HT-29 (cell line): ENCODE results near the gene LRRC56. TPM values are rescaled to one million over a fixed set of nuclear protein-coding genes. Genes with fewer than 3 reads are reported as not detected.

ENCODE experiments used
- DNase-seq: peaks from one replicate; pipeline ENCODE4 v3.0.0-alpha.2; 2015; ENCODE audit warnings: low spot score
- total RNA-seq: library from RNA; depleted of rRNA; stranded (reverse); fragments of >200 nt; shearing (Covaris generic); gene quantifications from 2 replicates; pipeline ENCODE4 v1.2.3, GENCODE V29; 2014; rRNA removed

The LRRC56 gene, protein sequence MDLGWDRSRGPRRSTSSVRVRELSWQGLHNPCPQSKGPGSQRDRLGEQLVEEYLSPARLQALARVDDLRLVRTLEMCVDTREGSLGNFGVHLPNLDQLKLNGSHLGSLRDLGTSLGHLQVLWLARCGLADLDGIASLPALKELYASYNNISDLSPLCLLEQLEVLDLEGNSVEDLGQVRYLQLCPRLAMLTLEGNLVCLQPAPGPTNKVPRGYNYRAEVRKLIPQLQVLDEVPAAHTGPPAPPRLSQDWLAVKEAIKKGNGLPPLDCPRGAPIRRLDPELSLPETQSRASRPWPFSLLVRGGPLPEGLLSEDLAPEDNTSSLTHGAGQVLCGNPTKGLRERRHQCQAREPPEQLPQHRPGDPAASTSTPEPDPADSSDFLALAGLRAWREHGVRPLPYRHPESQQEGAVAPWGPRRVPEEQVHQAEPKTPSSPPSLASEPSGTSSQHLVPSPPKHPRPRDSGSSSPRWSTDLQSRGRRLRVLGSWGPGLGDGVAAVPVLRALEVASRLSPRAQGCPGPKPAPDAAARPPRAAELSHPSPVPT
- 8.1 and 10.0 TPM in 2 replicates for total RNA-seq

DNA sequence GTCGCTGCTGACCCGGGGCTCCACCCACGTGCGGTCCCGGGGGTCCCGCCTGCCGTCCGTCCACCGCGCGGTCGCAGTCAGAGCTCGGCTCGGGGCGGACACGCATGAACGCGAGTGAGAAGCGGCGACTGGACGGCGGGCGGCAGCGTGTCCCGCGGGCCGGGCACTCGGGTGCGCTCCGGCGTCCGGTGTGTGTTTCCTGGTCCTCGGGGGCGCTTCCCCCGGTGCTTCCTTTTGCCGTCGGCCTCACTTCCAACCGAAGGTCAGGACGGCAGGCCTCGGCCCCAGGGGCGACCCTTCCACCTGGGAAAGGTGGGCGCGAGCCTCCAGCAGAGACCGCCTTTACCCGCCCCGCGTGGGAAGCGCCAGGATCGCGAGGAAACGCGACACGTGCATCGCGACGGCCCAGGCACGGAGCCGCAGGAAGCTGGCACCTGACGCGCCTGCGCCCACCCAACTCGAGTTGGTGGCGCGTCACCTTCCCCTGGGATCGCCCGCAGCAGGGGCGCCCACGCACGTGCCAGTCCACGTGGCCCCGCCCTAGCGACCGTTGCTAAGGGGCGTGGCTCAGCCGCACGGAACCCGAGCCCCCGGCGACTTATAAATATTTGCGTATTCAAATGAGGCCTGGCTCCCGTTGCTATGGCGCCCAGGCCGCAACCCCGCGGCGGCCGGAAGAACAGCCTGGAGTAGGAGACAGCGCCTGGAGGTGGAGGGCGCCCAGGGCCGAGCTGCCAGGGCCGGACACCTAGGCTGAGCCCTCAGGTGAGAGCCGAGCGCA lies at the start of gene LRRC56:
Gene LRRC56, plus strand, starts transcription at position 687 of the 781 bp plus-strand sequence. CDS start 3,158 bp downstream, outside the sequence.
- peak; percentile 96 for DNase-seq

DNA sequence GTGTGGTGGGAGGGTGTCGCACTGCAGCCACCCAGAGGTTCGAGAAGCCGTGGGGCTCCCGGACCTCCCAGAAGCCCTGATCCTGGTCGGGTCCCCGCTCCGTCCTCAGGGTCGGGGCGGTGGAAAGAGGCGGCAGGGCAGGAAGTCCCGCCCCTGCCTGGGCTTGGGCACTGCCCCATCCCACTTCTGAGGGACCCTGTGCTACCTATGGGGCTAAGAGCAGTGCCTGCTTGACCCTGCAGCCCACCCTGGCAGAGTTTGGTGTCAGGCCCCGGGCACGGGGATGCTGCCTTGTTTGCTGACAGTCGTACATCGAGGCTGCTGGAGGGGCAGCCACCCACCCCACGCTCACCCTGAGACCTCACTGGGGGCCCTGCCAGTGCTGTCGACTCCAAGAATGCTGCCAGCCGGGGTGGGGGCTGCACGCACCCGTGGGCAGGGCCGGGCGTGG lies 49.7 kb upstream of the LRRC56 start:
- DNase-seq, result no peak

DNA sequence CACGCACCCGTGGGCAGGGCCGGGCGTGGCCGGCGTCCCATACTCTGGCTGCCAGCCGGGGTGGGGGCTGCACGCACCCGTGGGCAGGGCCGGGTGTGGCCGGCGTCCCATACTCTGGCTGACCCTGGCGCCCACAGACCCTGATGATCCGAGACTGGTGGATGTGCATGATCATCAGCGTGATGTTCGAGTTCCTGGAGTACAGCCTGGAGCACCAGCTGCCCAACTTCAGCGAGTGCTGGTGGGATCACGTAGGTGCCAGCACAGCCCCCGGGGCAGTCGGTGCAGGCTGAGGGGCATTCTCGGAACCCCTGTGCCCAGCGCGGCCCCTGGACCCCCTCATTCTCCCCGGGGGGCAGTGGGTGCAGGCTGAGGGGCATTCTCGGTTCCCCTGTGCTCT lies 49.3 kb upstream of the LRRC56 start:
- no peak for DNase-seq

DNA sequence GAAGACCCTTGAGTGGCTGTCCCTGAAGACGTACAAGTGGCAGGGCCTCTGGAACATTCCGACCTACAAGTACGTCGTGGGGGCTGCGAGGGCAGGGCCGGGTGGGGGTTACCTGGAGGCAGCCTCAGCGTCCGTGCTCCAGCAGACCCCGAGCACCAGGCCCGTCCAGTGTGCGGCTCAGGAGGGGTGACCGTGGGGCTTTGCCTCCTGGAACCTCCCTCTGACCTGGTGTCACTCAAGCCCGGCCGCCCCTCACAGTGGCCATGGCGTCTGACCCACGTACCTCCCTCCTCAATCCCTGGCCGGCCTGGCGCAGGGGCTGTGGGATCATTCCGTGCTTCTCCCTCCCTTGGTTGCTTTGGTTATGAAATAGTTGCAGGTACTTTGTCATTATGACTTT lies 48.7 kb upstream of the LRRC56 start:
- DNase-seq, result no peak

DNA sequence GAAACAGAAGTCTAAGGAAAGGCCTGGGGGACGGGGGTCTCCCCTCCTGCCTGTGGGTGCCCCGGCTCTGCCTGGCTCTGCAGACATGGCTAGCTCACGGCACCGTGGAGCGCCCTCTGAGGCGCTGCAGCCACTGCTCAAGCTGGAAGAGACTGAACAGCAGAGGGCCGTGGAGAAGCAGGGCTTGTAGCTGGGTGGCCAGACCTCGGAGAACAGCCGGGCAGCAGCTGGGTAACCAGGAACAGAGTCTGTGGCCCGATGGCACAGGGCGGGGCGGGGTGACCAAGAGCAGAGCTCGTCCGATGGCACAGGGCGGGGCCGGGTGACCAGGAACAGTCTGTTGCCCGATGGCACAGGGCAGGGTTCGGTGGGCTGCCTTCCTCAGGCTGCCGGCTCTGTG lies 48.3 kb upstream of the LRRC56 start:
- peak; percentile 46 for DNase-seq

DNA sequence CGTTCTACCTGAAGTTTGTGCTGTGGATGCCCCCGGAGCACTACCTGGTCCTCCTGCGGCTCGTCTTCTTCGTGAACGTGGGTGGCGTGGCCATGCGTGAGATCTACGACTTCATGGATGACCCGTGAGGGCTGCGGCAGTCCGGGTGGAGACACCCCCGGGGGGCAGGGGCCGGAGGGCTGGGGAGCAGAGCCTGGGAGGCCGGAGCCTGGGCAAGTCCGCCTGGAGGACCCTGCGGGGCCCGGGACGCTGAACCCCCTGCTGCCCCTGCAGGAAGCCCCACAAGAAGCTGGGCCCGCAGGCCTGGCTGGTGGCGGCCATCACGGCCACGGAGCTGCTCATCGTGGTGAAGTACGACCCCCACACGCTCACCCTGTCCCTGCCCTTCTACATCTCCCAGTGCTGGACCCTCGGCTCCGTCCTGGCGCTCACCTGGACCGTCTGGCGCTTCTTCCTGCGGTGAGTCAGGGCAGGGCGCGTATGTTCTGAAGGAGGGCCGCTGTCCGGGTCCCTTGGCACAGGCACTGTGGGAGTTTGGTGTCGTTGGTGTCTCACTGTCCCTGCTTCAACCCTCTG lies 47.6 kb upstream of the LRRC56 start:
- DNase-seq, result no peak

DNA sequence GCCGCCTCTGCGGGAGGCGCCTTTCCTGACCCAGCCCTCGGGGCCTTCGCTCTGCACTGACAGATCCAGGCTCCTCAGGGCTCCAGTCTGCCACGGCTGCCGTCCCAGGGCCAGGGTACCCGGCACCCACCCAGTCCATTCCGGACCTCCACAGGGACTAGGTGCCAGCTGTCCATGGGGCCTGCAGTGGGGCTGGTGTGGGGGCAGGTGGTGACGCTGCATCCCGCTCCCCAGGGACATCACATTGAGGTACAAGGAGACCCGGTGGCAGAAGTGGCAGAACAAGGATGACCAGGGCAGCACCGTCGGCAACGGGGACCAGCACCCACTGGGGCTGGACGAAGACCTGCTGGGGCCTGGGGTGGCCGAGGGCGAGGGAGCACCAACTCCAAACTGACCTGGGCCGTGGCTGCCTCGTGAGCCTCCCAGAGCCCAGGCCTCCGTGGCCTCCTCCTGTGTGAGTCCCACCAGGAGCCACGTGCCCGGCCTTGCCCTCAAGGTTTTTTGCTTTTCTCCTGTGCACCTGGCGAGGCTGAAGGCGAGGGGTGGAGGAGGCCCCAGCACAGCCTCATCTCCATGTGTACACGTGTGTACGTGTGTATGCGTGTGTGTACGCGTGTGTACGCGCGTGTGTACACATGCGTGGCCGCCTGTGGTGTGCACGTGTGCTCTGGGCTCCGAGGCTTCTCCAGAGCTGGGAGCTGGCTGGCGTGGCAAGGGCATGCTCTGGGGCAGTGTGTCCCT lies 47.0 kb upstream of the LRRC56 start:
- no peak for DNase-seq

DNA sequence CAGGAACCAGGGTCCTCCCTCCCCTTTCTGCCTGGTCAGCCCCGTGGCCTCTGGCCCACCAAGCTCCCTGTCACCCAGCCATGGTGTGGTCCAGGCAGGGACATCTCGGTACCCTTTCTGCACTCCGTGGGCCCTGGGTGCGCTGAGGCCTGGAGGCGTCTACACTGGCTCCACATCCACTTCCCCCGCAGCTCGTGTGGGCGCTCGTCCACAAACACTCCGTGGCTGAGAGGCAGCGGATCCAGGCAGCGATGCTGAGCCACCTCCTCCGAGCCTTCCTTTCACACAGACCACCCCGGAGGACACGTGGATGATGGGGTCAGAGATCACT lies 46.4 kb upstream of the LRRC56 start:
- DNase-seq, result no peak

DNA sequence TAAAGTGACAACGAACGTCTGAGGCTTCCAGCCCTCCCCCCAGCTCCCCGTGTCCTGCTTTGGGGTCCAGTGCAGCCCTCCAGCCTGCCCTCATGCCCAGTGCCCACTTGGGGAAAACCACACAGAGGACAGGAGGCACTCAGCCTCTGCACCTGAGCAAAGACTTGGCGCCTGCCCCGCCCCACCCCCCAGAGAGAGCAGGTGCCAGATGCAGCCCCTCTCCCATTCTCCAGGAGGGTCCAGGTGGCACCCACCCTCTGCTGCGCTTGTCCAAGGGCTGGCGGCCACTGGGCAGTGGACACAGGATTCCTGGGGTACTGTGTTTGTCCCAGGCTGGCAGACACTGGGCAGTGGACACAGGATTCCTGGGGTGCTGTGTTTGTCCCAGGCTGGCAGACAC lies 46.0 kb upstream of the LRRC56 start:
- DNase-seq, result no peak

DNA sequence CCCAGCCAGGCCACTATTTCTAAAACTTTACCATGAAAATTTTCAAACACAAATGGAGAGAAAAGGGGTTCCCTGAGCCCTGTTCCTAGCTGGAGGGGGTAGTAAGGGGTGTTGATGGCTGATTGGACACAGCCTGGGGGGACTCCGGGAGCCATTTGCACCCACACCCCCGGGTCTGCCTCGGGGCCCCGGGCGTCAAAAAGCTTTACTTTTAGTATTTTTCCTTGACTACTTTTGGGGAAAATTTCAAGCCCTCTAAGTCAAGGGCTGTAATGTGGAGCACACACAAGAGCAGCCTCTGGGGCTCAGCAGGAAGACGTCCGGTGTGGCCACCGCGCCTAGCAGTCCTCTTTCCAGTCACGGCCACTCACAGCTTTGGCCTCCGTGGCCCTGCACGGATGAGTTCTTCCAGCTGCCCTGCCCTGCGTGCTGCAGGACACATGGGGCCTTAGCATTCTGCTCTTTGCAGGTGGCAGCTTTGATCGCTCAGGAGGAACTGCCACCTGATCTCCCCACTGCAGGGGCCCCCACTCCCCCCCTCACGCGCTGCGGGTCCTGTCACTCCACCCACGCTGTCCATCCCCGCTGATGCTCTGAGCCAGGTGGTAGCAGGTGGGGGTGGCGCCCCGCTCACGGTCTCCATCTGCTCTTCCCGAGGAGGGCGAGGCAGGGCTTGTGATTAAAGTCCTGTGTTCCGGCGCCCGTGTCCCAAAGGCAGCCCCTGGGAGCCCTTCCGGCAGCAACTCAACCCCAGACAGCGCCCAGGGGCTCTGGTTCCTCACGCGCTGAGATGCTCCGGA lies 44.7 kb upstream of the LRRC56 start:
- no peak for DNase-seq

DNA sequence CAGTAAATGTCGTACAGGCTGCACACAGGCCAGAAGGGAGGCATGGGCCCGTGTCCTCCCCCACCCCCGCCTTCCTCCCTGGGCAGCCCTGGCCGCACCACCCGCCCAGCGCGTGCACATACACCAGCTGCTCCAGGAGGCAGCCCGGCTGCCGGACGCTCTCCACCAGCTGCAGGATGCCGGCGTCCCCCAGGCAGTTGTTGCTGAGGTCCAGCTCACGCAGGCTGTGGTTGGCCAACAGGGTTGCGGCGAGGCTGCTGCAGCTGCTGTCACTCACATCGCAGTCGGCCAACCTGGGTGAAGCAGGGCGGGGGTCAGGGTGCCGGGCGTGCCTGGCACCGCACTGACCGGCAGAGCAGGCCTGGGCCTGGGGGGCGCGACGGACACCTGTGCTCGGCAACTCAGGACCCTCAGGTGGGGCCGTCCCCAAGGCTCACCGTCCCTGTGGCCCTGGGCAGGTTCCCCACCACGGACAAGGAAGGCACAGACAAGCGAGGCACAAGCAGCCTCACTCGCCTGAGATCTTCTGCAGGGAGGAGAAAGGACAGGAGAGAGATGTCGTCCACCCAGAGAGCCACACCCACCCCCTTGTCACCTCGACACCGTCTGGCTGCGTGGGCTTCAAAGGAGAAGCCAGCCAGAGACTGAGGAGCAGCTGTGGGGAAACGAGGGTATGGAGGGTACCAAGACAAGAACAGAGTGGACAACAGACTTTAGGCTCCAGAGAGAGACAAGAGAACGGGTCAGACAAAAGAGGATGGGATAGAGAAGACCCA lies 42.4 kb upstream of the LRRC56 start:
- no peak for DNase-seq

DNA sequence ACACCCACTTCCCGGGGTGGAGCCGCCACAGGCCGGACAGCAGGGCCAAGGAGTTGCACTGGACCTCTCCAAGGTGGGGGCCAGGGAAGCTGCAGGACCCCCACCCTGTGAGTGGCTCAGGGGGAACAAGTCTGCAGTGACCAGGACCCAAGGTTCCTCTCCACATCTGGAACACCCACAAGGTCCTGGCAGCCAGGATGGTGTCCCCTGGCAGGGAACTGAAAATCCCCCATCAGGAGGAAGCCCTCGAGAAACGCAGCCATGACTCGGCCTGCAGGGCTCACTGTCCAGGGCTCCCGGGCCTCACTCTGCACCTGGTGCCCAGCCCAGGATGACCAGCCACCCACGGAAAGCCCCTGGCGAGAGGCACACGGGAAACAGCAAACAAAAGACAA lies 41.8 kb upstream of the LRRC56 start:
- no peak for DNase-seq

DNA sequence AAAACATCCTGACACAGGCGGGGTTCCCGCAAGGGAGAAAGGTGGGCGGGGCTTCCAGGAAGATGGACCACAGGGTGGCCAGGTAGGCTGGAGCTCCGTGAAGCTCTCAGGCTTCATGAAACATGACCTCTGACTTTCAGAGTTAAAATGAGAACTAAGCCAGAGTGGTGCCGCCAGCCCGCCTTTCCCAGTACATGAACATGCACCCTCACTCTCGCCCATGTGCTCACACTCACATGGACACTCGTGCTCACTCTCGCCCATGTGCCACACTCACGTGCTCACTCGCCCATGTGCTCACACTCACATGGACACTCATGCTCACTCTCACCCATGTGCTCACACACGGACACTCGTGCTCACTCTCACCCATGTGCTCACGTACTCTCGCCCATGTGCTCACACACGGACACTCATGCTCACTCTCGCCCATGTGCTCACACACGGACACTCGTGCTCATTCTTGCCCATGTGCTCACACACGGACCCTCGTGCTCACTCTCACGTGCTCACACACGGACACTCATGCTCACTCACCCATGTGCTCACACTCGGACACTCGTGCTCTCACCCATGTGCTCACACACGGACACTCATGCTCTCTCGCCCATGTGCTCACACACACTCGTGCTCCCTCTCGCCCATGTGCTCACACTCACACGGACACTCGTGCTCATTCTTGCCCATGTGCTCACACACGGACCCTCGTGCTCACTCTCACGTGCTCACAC lies 40.3 kb upstream of the LRRC56 start:
- DNase-seq, result no peak

DNA sequence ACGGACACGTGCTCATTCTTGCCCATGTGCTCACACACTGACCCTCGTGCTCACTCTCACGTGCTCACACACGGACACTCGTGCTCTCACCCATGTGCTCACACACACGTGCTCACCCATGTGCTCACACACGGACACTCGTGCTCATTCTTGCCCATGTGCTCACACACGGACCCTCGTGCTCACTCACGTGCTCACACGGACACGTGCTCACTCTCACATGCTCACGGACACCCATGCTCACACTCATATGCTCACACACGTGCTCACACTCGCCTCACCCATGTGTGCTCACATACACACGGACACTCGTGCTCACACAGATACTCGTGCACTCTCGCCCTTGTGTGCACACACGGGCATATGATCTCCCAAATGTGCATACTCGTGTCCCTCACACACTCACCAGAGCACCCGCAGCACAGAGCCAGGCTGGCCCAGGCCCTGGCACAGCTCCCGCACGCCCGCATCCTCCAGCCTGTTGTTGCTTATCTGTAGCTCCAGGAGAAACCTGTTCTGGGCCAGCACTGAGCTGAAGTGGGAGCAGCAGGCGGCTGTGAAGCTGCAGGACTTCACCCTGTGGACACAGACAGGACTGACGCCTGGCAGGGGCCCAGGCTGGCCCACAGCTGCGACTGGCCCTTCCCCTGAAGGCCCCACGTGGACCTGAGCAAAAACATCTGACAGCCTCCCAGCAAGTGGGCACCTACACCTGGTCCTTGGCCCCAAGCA lies 39.6 kb upstream of the LRRC56 start:
- no peak for DNase-seq

DNA sequence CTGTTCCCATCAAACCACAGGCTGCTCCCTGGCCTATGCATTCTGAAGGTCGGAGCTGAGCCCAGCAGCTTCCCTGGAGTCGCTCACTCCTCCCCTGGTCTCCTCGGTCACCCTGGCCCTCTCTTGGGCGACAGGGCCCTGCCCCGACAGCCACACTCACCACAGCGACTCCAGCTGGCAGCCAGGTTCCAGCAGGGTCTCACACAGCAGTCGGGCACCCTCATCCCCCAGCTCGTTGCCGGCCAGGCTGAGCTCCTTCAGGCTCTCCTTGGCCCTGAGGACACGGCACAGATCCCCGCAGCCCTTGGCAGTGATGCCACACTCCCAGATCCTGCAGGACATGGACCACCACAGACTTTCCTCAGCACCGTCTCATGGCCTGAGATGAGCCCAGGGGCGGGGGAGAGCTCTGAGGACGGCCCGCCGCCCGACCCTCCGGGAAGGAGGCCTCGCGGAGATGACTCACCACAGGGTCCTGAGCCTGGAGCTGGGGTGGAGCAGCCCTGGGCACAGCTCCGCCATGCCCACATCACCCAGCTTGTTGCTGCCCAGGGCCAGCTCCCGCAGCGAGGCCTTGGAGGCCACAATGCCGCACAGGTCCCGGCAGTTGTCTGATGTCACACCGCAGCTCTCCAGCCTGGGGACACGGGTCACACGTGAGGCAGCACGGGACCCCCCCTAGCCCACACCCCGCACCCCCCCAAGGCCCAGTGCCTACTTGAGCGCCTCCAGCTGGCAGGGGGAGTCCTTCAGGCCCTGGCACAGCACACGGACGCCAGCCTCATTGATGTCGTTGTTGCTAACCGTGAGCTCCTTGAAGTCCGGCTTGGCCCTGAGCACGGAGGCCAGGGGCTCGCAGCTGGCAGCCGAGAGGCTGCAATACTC lies 38.8 kb upstream of the LRRC56 start:
- no peak for DNase-seq

DNA sequence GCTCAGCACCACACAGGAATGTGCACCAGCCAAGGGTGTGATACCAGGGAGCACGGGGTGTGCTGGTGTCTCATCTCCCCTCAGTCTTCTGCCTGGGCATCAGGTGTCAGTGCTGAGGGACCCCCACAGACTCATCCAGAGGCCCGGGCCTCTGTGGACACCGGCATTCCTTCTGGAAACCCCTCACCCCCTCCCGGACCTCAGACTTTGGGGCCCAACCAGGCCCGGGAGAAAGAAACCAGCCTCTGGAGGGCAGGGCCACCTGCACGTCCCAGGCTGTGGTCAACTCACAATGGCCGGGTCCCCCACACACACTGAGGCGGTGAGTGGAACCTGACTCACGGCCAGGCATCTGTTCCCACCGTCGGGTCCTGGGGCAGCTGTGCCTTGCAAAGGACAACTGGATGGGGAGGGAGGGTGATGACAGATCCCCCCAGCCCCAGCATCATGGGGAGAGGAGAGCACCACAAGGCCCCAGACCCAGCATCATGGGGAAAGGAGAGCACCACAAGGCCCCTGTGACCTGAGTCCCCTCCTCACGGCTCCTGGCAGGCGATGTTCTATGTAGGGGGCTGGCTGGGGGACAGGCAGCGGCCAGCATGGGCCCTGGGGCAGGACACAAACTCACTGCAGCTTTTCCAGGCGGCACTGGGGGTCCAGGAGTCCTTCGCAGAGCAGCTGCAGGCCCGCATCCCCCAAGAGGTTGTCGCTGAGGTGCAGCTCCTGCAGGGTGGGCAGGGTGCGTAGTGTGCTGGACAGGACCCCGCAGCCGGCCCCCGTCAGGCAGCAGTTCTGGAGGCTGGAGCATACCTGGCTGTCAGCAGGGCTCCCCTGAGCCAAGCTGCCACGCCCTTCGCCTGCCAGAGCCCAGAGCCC lies 37.9 kb upstream of the LRRC56 start:
- no peak for DNase-seq
